Measurements from ENCODE around the gene AGAP9. TPM values are rescaled to one million over a fixed set of nuclear protein-coding genes. Genes with fewer than 3 reads are reported as not detected.
"Not testable (repeated sequence)": the region's sequence is repeated elsewhere in the genome, so short reads cannot be mapped to it uniquely, and the experiment has no call there.

Gene AGAP9
- total and polyA plus RNA-seq, 4 donors, result 3.6 to 8.7 (median 5.4) TPM

GRCh38 chr10:47475101-47475500 is 48.3 kb downstream of the AGAP9 start:
- not testable (repeated sequence) for ATAC-seq (ENCODE audit: insufficient read depth, low FRiP score); H3K27me3 ChIP-seq (ENCODE audit: control insufficient read depth in 3 of 3, insufficient read depth in 3 of 3, low read length in 2 of 3); H3K36me3 ChIP-seq (ENCODE audit: control insufficient read depth in 4 of 4, insufficient read depth in 4 of 4, low read length in 4 of 4); H3K4me1 ChIP-seq (ENCODE audit: control insufficient read depth in 5 of 5, insufficient read depth in 5 of 5, low read length in 5 of 5); H3K27ac ChIP-seq (ENCODE audit: low read depth in 1 of 2, low read length in 1 of 2); H3K4me3 ChIP-seq; H3K9me3 ChIP-seq (ENCODE audit: control insufficient read depth in 4 of 4, insufficient read depth in 3 of 4, low read length in 3 of 4); H3K9ac ChIP-seq (ENCODE audit: insufficient read depth in 1 of 2, low read length in 2 of 2)
- 82 to 91% methylated on average over 5 of the region's 5 CpGs for WGBS, 2 donors
- peak in 1 of 3 donors; percentile 10 for DNase-seq

- H3K4me1 ChIP-seq (ENCODE audit: control insufficient read depth in 5 of 5, insufficient read depth in 5 of 5, low read length in 5 of 5); H3K27me3 ChIP-seq (ENCODE audit: control insufficient read depth in 3 of 3, insufficient read depth in 3 of 3, low read length in 2 of 3); H3K9ac ChIP-seq (ENCODE audit: insufficient read depth in 1 of 2, low read length in 2 of 2); DNase-seq; ATAC-seq (ENCODE audit: insufficient read depth, low FRiP score); H3K36me3 ChIP-seq (ENCODE audit: control insufficient read depth in 4 of 4, insufficient read depth in 4 of 4, low read length in 4 of 4); H3K4me3 ChIP-seq; H3K27ac ChIP-seq (ENCODE audit: low read depth in 1 of 2, low read length in 1 of 2); H3K9me3 ChIP-seq (ENCODE audit: control insufficient read depth in 4 of 4, insufficient read depth in 3 of 4, low read length in 3 of 4): not testable (repeated sequence)
- no CpG with 5 or more reads among the region's 7 CpGs for WGBS, 2 donors
These were observed 49.9 kb downstream of the AGAP9 start for GRCh38 chr10:47473516-47473915.

- H3K36me3 ChIP-seq (ENCODE audit: control insufficient read depth in 4 of 4, insufficient read depth in 4 of 4, low read length in 4 of 4); DNase-seq; H3K9me3 ChIP-seq (ENCODE audit: control insufficient read depth in 4 of 4, insufficient read depth in 3 of 4, low read length in 3 of 4); H3K27ac ChIP-seq (ENCODE audit: low read depth in 1 of 2, low read length in 1 of 2); ATAC-seq (ENCODE audit: insufficient read depth, low FRiP score); H3K4me3 ChIP-seq; H3K27me3 ChIP-seq (ENCODE audit: control insufficient read depth in 3 of 3, insufficient read depth in 3 of 3, low read length in 2 of 3); H3K4me1 ChIP-seq (ENCODE audit: control insufficient read depth in 5 of 5, insufficient read depth in 5 of 5, low read length in 5 of 5); H3K9ac ChIP-seq (ENCODE audit: insufficient read depth in 1 of 2, low read length in 2 of 2): not testable (repeated sequence)
- WGBS, 2 donors, result 100% methylated on average over 1 of the region's 3 CpGs; no CpG with 5 or more reads in 1 of the 2 donors
These were observed 50.8 kb downstream of the AGAP9 start for GRCh38 chr10:47472647-47473046.

DNA sequence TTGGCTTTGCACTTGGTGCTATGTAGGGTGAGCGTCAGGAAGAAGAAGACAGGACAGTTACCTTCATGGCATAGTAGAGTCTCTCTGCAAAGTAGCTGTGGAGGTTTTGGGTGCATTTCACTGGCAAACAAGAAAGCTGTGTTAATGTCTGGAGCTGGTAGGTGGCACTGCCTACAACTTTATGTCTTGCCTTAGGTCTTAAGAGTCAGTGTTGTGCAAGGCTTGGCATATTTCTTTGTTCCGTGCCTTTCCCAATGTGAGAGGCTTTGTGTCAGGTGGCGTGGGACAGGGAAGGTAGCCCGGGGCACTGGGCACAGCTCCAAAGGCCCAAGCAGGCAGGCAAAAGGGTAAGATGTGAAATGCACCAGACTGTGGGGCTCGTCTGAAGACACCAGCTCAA is 51.4 kb downstream of the AGAP9 start:
- not testable (repeated sequence) for H3K9me3 ChIP-seq (ENCODE audit: control insufficient read depth in 4 of 4, insufficient read depth in 3 of 4, low read length in 3 of 4); H3K4me3 ChIP-seq; H3K9ac ChIP-seq (ENCODE audit: insufficient read depth in 1 of 2, low read length in 2 of 2); H3K27ac ChIP-seq (ENCODE audit: low read depth in 1 of 2, low read length in 1 of 2); DNase-seq; H3K27me3 ChIP-seq (ENCODE audit: control insufficient read depth in 3 of 3, insufficient read depth in 3 of 3, low read length in 2 of 3); ATAC-seq (ENCODE audit: insufficient read depth, low FRiP score); H3K4me1 ChIP-seq (ENCODE audit: control insufficient read depth in 5 of 5, insufficient read depth in 5 of 5, low read length in 5 of 5); H3K36me3 ChIP-seq (ENCODE audit: control insufficient read depth in 4 of 4, insufficient read depth in 4 of 4, low read length in 4 of 4)
- WGBS, 2 donors, result no CpG with 5 or more reads among the region's 5 CpGs

DNA sequence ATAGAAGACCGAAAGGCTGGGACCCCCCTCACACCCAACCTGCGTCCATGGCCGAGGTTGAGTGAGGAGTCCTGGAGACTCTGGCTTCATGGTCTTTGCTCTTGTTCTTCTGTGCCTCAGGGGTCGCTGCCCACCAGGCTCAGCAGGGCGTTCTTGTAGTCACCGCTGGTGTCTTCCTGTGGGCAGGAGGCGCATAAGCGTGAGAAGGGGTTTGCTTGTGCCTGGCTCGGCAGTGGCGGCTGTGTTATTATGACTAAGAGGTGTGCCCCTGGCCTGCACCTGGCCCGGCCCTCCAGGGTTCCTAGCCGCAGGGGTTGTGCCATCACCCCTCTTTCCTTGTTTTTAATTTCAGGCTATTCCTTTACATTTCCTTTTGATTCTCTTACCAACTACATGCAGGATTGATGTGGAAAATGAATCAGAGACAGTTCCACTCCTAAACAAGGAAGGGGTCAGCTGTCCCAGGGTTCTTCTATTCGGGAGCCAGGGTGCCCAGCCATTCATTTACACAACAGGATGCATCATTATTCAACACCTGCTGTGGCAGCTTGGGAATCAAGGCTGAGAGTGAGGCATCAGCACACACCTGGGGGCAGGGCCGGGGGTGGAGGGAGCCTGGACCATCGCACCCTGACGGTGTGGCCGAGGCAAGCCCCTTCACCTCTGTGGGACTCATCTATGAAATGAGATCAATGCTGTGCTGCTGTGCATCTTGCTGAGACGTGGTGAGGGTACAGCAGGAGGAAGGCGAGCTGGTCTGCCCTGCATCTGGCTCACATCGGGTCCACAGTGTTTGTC is 54.5 kb downstream of the AGAP9 start:
- not testable (repeated sequence) for DNase-seq; H3K9ac ChIP-seq (ENCODE audit: insufficient read depth in 1 of 2, low read length in 2 of 2); H3K27ac ChIP-seq (ENCODE audit: low read depth in 1 of 2, low read length in 1 of 2); ATAC-seq (ENCODE audit: insufficient read depth, low FRiP score); H3K4me1 ChIP-seq (ENCODE audit: control insufficient read depth in 5 of 5, insufficient read depth in 5 of 5, low read length in 5 of 5); H3K9me3 ChIP-seq (ENCODE audit: control insufficient read depth in 4 of 4, insufficient read depth in 3 of 4, low read length in 3 of 4); H3K27me3 ChIP-seq (ENCODE audit: control insufficient read depth in 3 of 3, insufficient read depth in 3 of 3, low read length in 2 of 3); H3K4me3 ChIP-seq; H3K36me3 ChIP-seq (ENCODE audit: control insufficient read depth in 4 of 4, insufficient read depth in 4 of 4, low read length in 4 of 4)
- 88 to 94% methylated on average over 14 to 15 of the region's 20 CpGs for WGBS, 2 donors

GRCh38 chr10:47467957-47468356 is 55.5 kb downstream of the AGAP9 start:
- not testable (repeated sequence) for DNase-seq; H3K9me3 ChIP-seq (ENCODE audit: control insufficient read depth in 4 of 4, insufficient read depth in 3 of 4, low read length in 3 of 4); ATAC-seq (ENCODE audit: insufficient read depth, low FRiP score); H3K36me3 ChIP-seq (ENCODE audit: control insufficient read depth in 4 of 4, insufficient read depth in 4 of 4, low read length in 4 of 4); H3K4me3 ChIP-seq; H3K4me1 ChIP-seq (ENCODE audit: control insufficient read depth in 5 of 5, insufficient read depth in 5 of 5, low read length in 5 of 5); H3K27ac ChIP-seq (ENCODE audit: low read depth in 1 of 2, low read length in 1 of 2); H3K9ac ChIP-seq (ENCODE audit: insufficient read depth in 1 of 2, low read length in 2 of 2); H3K27me3 ChIP-seq (ENCODE audit: control insufficient read depth in 3 of 3, insufficient read depth in 3 of 3, low read length in 2 of 3)
- WGBS, 2 donors, result 86 to 90% methylated on average over 4 to 5 of the region's 7 CpGs

- H3K4me1 ChIP-seq (ENCODE audit: control insufficient read depth in 5 of 5, insufficient read depth in 5 of 5, low read length in 5 of 5); ATAC-seq (ENCODE audit: insufficient read depth, low FRiP score); H3K27ac ChIP-seq (ENCODE audit: low read depth in 1 of 2, low read length in 1 of 2); H3K4me3 ChIP-seq; H3K9me3 ChIP-seq (ENCODE audit: control insufficient read depth in 4 of 4, insufficient read depth in 3 of 4, low read length in 3 of 4); DNase-seq; H3K9ac ChIP-seq (ENCODE audit: insufficient read depth in 1 of 2, low read length in 2 of 2); H3K36me3 ChIP-seq (ENCODE audit: control insufficient read depth in 4 of 4, insufficient read depth in 4 of 4, low read length in 4 of 4); H3K27me3 ChIP-seq (ENCODE audit: control insufficient read depth in 3 of 3, insufficient read depth in 3 of 3, low read length in 2 of 3): not testable (repeated sequence)
- WGBS, 2 donors, result 96 to 100% methylated on average over 2 to 5 of the region's 5 CpGs
These were observed 56.0 kb downstream of the AGAP9 start for GRCh38 chr10:47467458-47467857.

DNA sequence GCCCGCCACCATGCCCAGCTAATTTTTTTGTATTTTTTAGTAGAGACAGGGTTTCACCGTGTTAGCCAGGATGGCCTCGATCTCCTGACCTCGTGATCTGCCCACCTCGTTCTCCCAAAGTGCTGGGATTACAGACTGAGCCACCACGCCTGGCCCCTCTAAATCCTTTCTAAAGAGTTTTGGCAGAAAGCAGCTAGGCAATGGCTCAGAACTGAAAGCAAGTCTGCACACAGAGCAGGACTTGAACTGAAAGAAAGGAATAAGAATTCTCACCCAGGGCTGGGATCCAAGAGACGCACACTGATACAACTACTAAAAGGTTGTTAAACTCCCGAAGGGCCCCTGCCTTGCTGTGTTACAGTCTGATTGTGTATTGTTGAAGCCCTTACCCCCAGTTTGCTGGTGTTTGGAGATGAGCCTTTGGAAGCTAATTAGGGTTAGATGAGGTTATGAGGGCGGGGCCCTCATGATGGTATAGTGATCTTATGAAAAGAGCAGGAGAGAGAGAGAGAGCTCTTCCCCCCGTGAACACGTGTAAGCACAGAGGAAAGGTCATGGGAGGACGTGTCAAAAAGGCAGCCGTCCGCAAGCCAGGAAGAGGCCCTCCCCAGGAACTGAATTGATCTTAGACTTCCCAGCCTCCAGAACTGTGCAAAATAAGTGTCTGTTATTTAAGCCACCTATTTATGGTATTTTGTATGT is 58.1 kb downstream of the AGAP9 start:
- H3K9ac ChIP-seq (ENCODE audit: insufficient read depth in 1 of 2, low read length in 2 of 2); H3K4me3 ChIP-seq; DNase-seq; H3K4me1 ChIP-seq (ENCODE audit: control insufficient read depth in 5 of 5, insufficient read depth in 5 of 5, low read length in 5 of 5); ATAC-seq (ENCODE audit: insufficient read depth, low FRiP score); H3K9me3 ChIP-seq (ENCODE audit: control insufficient read depth in 4 of 4, insufficient read depth in 3 of 4, low read length in 3 of 4); H3K36me3 ChIP-seq (ENCODE audit: control insufficient read depth in 4 of 4, insufficient read depth in 4 of 4, low read length in 4 of 4); H3K27ac ChIP-seq (ENCODE audit: low read depth in 1 of 2, low read length in 1 of 2); H3K27me3 ChIP-seq (ENCODE audit: control insufficient read depth in 3 of 3, insufficient read depth in 3 of 3, low read length in 2 of 3): not testable (repeated sequence)
- 78 to 83% methylated on average over 13 to 14 of the region's 14 CpGs for WGBS, 2 donors
